ENCODE measurements around the gene METTL26.

The METTL26 gene

DNA sequence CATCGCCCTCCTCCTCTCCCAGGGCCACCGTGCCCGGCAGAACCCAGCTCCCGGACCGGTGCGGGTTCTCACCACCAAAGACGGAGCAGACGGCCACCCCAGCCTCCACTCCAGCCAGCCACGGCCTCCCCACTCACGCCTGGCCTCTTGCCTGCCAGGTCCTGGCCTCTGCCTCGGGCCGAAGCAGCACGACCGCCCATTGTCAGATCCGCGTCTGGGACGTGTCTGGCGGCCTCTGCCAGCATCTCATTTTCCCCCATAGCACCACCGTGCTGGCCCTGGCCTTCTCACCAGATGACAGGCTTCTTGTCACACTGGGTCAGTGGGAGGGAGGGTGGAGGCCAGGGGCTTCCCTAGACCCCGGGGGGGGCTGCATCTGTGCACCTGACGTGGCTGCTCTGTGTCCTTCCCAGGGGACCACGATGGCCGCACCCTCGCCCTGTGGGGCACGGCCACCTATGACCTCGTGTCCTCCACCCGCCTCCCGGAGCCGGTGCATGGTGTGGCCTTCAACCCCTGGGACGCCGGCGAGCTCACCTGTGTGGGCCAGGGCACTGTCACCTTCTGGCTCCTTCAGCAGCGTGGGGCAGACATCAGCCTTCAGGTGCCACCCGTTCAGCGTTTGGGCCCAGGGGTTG is 25.2 kb upstream of the METTL26 start:
- Mint-ChIP-seq H3K27ac (no peak overlapping the region), H3K4me1 (no peaks in the 10 kb centered on the region), H3K27me3 (ENCODE audit: low read depth) (no peaks in the 10 kb centered on the region), H3K36me3 (ENCODE audit: low read depth) (no peaks in the 10 kb centered on the region), H3K4me3 (no peak overlapping the region), H3K9me3 (no peaks in the 10 kb centered on the region)
- TF ChIP-seq CTCF (IDR thresholded peaks at IDR 0.05; ENCODE audit: unreplicated experiment in 3 of 3) = no peak

GRCh38 chr16:660459-661183 is 24.5 kb upstream of the METTL26 start:
- Mint-ChIP-seq H3K4me3 (no peak overlapping the region), H3K27me3 (ENCODE audit: low read depth) (no peaks in the 10 kb centered on the region), H3K9me3 (no peaks in the 10 kb centered on the region), H3K4me1 (no peaks in the 10 kb centered on the region), H3K27ac (no peak overlapping the region), H3K36me3 (ENCODE audit: low read depth) (no peaks in the 10 kb centered on the region)
- peak; percentile 57 to 66 (median 62) for TF ChIP-seq CTCF (IDR thresholded peaks at IDR 0.05; ENCODE audit: unreplicated experiment in 3 of 3)

- Mint-ChIP-seq H3K4me3 (no peak overlapping the region), H3K27ac (no peak overlapping the region), H3K9me3 (no peaks in the 10 kb centered on the region), H3K27me3 (ENCODE audit: low read depth) (no peaks in the 10 kb centered on the region), H3K4me1 (no peaks in the 10 kb centered on the region), H3K36me3 (ENCODE audit: low read depth) (no peaks in the 10 kb centered on the region)
- no peak for TF ChIP-seq CTCF (IDR thresholded peaks at IDR 0.05; ENCODE audit: unreplicated experiment in 3 of 3)
Observed at GRCh38 chr16:660132-660458, 24.0 kb upstream of the METTL26 start.

- H3K9me3 Mint-ChIP-seq = no peaks in the 10 kb centered on the region
- no peaks in the 10 kb centered on the region for H3K36me3 Mint-ChIP-seq (ENCODE audit: low read depth)
- H3K27ac Mint-ChIP-seq = no peak overlapping the region
- TF ChIP-seq CTCF (IDR thresholded peaks at IDR 0.05; ENCODE audit: unreplicated experiment in 3 of 3) = no peak
- no peaks in the 10 kb centered on the region for H3K4me1 Mint-ChIP-seq
- no peaks in the 10 kb centered on the region for H3K27me3 Mint-ChIP-seq (ENCODE audit: low read depth)
- no peak overlapping the region for H3K4me3 Mint-ChIP-seq
Observed at GRCh38 chr16:659618-660017, 23.5 kb upstream of the METTL26 start.

DNA sequence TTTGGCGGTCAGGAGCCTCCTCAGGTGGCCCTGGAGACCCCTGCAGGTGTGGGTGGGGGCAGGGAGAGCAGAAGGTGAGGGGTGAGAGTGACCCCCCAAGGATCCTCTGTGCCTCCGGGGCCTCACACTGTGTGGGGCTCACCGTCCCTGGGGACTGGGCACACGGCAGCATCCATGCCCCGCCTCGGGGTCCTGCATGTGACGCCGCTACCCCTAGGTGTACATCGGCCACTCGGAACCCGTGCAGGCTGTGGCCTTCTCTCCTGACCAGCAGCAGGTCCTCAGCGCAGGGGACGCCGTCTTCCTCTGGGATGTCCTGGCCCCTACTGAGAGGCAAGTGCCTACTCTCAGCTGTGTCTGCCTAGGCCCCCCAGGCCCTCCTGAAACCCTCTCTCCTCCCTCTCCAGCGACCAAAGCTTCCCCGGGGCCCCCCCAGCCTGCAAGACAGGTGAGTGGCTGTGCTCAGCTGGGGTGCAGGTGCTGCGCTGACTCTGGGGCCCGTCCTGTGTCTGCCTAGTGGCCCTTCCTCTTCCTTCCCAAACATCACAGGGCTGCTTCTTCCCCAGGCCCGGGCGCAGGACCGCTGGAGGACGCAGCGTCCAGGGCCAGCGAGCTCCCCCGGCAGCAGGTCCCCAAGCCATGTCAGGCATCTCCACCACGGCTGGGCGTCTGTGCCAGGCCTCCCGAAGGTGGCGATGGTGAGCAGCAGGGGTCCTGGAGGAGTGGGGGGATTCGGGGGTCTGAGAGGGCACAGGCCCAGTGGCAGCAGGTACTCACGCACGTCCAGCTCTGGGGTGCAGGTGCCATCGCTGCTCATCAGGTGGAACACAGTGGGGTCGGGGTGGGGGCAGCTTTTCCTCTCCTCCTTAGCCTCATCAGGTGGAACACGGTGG is 22.8 kb upstream of the METTL26 start:
- no peak for TF ChIP-seq CTCF (IDR thresholded peaks at IDR 0.05; ENCODE audit: unreplicated experiment in 3 of 3)
- H3K27me3 Mint-ChIP-seq (ENCODE audit: low read depth) = no peaks in the 10 kb centered on the region
- no peak overlapping the region for H3K27ac Mint-ChIP-seq
- no peak overlapping the region for H3K4me3 Mint-ChIP-seq
- no peaks in the 10 kb centered on the region for H3K4me1 Mint-ChIP-seq
- no peaks in the 10 kb centered on the region for H3K9me3 Mint-ChIP-seq
- H3K36me3 Mint-ChIP-seq (ENCODE audit: low read depth) = no peaks in the 10 kb centered on the region

Measured in nephron (organoid).